Cardiac fibroblast (primary cell): ENCODE results near the gene COL23A1.

ENCODE experiments used
- DNase-seq, 2 donors: peaks; one replicate each; pipeline versions ENCODE4 v3.0.0 to v3.0.0-alpha.2; 2010; ENCODE audit warnings: low read depth in 2 of 2
- H3K4me3 ChIP-seq, 2 donors: replicated peaks in 1 of 2; 1 replicate in 1 of 2; 2 replicates in 1 of 2; pipeline ENCODE4 v1.5.1; 2011; ENCODE audit warnings: low read depth in 2 of 2, low read length in 2 of 2, mild to moderate bottlenecking in 2 of 2, moderate library complexity in 1 of 2
- CTCF ChIP-seq: IDR thresholded peaks from one replicate; pipeline ENCODE4 v1.5.1; 2011; ENCODE audit warnings: low read depth, mild to moderate bottlenecking, low read length, inconsistent platforms

Gene COL23A1

GRCh38 chr5:178418031-178418430 is 172.2 kb downstream of the COL23A1 start:
- TF ChIP-seq CTCF, result no peak
- DNase-seq, result no peak
- no peak overlapping the region for H3K4me3 ChIP-seq

DNA sequence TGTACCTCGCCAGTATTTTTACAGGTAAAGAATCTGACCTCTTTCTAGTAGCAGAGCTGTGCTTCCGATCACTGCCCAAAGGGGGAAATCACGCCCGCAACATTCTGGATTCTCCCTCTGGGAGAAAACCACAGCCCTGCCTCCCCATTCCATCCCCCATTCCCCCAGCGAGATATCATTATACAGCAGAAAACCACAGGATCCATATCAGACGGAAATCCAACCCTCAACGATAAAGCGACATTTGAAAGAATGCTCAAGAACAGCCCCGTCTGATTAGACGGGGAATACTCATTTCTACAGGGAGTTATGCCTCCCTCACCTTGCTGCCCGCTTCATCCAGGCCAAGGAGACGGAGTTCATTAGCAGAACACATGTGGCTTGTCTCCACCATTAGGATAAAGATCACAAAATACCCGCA is 172.8 kb downstream of the COL23A1 start:
- DNase-seq, result no peak
- no peak for TF ChIP-seq CTCF
- H3K4me3 ChIP-seq, result no peak overlapping the region

DNA sequence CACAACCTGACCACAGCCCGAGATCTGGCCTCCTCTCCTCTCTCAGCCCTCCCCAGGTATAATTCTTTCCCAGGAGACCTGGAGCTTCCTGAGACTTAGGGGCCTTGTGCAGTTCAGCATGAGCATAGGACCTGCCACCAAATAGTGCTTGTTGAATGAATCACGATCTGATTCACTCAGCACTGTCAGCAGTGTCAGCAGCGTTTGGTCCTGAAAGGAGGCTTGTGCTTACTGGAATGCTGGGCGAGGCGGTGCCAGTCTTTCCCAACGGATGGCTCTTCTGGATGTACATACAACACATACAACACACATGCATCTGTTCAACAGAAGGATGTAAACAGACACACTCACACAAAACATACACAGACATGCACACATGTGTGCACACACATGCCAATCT is 173.3 kb downstream of the COL23A1 start:
- no peak overlapping the region for H3K4me3 ChIP-seq
- TF ChIP-seq CTCF, result no peak
- DNase-seq, result peak; percentile 6 to 15

DNA sequence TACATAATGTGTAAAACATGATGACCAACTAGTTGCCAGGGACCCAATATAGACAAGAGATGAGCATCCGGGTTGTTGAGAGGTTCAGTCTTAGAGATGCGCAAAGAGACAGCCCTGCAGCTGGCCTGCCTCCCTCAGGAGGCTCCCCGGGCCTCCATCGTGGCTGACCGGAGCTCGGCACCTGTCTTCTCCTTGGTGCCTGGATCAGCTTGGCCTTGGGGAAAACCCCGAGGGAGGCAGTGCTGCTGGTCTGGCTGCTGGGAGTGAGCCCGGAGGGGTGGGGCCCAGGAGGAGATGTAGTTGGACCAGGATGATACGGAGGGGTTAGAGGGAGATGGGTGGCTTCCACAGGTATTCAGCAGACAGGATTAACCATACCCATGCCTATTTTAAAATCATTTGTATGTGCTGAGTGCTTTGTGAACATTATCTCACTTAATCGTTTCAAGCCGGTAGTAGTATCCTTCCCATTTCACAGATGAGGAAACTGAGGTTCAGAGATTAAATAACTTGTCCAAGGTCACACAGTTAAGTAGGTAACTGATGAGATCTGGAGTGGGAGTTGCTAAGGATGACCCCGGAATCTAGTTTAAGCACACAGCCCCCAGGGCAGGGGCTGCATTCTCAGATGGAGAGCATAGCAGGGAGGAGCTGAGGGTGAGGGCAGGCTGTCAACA is 173.8 kb downstream of the COL23A1 start:
- H3K4me3 ChIP-seq, result no peak overlapping the region
- no peak for TF ChIP-seq CTCF
- no peak for DNase-seq

- TF ChIP-seq CTCF, result no peak
- no peak overlapping the region for H3K4me3 ChIP-seq
- DNase-seq, result no peak
These were observed 174.8 kb downstream of the COL23A1 start for GRCh38 chr5:178415353-178415752.

GRCh38 chr5:178413988-178414387 is 176.2 kb downstream of the COL23A1 start:
- H3K4me3 ChIP-seq, result no peak overlapping the region
- no peak for DNase-seq
- no peak for TF ChIP-seq CTCF

GRCh38 chr5:178411083-178411482 is 179.1 kb downstream of the COL23A1 start:
- no peak for TF ChIP-seq CTCF
- no peak for DNase-seq
- H3K4me3 ChIP-seq, result no peak overlapping the region
